ENCODE measurements around the gene NUP107. TPM values are rescaled to one million over a fixed set of nuclear protein-coding genes. Genes with fewer than 3 reads are reported as not detected.

NUP107 gene
- total RNA-seq, 1 experiment from 2014 or later, result 99.0 TPM

DNA sequence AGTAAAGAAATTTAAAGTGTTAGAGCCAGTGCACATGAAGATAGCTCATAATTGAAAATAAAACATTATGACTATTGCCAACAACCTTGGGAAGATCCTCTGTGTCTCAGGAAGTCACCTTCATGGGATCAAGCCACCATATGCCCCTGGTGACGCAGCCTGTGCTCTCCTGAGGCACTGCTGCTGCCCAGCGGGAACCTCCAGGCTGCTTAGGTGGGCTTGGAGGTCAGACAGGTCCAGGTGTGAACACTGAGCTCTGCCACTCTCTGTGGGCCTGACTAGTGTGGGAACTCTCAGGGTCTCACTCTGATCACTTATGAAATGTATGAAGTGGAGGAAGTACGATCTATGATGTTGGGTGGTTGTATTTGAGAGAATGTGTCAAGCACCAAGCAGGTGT, 75.9 kb downstream of the NUP107 start:
- CTCF ChIA-PET, result no interaction called here

More for the DNA sequence above, 75.9 kb downstream of the NUP107 start:
- Histone ChIP-seq H3K79me2 (ENCODE audit: insufficient read depth, low read length) (no peaks in the 10 kb centered on the region), H3K9ac (ENCODE audit: low read length) (no peak overlapping the region), H3K9me3 (ENCODE audit: control insufficient read depth in 1 of 2, insufficient read depth in 1 of 2, low read depth in 1 of 2, low read length in 2 of 2) (no peaks in the 10 kb centered on the region), H3K4me3 (replicated peaks in 1 of 2; ENCODE audit: low read depth in 1 of 2, low read length in 2 of 2) (no peak overlapping the region), H3K4me1 (ENCODE audit: control insufficient read depth in 1 of 2, insufficient read depth in 2 of 2, low read length in 2 of 2) (no peaks in the 10 kb centered on the region), H2AFZ (ENCODE audit: low read depth, low read length, poor library complexity, severe bottlenecking) (no peak overlapping the region), H3K9me2 (ENCODE audit: insufficient read depth) (no peaks in the 10 kb centered on the region), H3K27ac (ENCODE audit: low read depth, low read length) (no peak overlapping the region), H3K4me2 (ENCODE audit: low read length) (no peak overlapping the region), H4K20me1 (ENCODE audit: insufficient read depth) (no peaks in the 10 kb centered on the region), H3K36me3 (ENCODE audit: control insufficient read depth in 1 of 2, insufficient read depth in 2 of 2, low read length in 2 of 2) (peaks cover 3% of the 10 kb centered on the region in 2 experiments; a peak in 2 of 4 replicates), H3K27me3 (ENCODE audit: insufficient read depth, low read length) (no peaks in the 10 kb centered on the region)
- no peak for TF ChIP-seq ELF1 (IDR thresholded peaks at IDR 0.05; ENCODE audit: borderline replicate concordance, low read depth)
- no peak for TF ChIP-seq SP1 (IDR thresholded peaks at IDR 0.05; ENCODE audit: low read depth)
- TF ChIP-seq, protein P1, sequence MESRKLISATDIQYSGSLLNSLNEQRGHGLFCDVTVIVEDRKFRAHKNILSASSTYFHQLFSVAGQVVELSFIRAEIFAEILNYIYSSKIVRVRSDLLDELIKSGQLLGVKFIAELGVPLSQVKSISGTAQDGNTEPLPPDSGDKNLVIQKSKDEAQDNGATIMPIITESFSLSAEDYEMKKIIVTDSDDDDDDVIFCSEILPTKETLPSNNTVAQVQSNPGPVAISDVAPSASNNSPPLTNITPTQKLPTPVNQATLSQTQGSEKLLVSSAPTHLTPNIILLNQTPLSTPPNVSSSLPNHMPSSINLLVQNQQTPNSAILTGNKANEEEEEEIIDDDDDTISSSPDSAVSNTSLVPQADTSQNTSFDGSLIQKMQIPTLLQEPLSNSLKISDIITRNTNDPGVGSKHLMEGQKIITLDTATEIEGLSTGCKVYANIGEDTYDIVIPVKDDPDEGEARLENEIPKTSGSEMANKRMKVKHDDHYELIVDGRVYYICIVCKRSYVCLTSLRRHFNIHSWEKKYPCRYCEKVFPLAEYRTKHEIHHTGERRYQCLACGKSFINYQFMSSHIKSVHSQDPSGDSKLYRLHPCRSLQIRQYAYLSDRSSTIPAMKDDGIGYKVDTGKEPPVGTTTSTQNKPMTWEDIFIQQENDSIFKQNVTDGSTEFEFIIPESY (IDR thresholded peaks at IDR 0.05; ENCODE audit: extremely low read depth, insufficient replicate concordance, low read length), result no peak
- no peak for TF ChIP-seq POLR2A (IDR thresholded peaks at IDR 0.05; ENCODE audit: borderline replicate concordance, extremely low read depth, insufficient read depth, insufficient read length)
- TF ChIP-seq, protein P2, sequence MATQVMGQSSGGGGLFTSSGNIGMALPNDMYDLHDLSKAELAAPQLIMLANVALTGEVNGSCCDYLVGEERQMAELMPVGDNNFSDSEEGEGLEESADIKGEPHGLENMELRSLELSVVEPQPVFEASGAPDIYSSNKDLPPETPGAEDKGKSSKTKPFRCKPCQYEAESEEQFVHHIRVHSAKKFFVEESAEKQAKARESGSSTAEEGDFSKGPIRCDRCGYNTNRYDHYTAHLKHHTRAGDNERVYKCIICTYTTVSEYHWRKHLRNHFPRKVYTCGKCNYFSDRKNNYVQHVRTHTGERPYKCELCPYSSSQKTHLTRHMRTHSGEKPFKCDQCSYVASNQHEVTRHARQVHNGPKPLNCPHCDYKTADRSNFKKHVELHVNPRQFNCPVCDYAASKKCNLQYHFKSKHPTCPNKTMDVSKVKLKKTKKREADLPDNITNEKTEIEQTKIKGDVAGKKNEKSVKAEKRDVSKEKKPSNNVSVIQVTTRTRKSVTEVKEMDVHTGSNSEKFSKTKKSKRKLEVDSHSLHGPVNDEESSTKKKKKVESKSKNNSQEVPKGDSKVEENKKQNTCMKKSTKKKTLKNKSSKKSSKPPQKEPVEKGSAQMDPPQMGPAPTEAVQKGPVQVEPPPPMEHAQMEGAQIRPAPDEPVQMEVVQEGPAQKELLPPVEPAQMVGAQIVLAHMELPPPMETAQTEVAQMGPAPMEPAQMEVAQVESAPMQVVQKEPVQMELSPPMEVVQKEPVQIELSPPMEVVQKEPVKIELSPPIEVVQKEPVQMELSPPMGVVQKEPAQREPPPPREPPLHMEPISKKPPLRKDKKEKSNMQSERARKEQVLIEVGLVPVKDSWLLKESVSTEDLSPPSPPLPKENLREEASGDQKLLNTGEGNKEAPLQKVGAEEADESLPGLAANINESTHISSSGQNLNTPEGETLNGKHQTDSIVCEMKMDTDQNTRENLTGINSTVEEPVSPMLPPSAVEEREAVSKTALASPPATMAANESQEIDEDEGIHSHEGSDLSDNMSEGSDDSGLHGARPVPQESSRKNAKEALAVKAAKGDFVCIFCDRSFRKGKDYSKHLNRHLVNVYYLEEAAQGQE (IDR thresholded peaks at IDR 0.05; ENCODE audit: low read depth), result no peak
- TF ChIP-seq ZFX (IDR thresholded peaks at IDR 0.05), result no peak
- TF ChIP-seq, protein P3, sequence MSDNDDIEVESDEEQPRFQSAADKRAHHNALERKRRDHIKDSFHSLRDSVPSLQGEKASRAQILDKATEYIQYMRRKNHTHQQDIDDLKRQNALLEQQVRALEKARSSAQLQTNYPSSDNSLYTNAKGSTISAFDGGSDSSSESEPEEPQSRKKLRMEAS (IDR thresholded peaks at IDR 0.05), result no peak
- TF ChIP-seq, protein P4, sequence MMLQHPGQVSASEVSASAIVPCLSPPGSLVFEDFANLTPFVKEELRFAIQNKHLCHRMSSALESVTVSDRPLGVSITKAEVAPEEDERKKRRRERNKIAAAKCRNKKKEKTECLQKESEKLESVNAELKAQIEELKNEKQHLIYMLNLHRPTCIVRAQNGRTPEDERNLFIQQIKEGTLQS (IDR thresholded peaks at IDR 0.05), result no peak
- TF ChIP-seq CBX3 (IDR thresholded peaks at IDR 0.05; ENCODE audit: low read depth), result no peak
- no peak for TF ChIP-seq ZNF274 (IDR thresholded peaks at IDR 0.05; ENCODE audit: low read depth, low read length)
- no peak for TF ChIP-seq RAD21 (IDR thresholded peaks at IDR 0.05; ENCODE audit: low read depth)
- no peak for TF ChIP-seq POLR2AphosphoS5 (IDR thresholded peaks at IDR 0.05; ENCODE audit: low read depth, low read length)
- TF ChIP-seq JUND (IDR thresholded peaks at IDR 0.05), result no peak
- TF ChIP-seq EZH2phosphoT487 (IDR thresholded peaks at IDR 0.05; ENCODE audit: borderline replicate concordance), result no peak
- no peak for TF ChIP-seq EZH2 (IDR thresholded peaks at IDR 0.05)
- DNase-seq (ENCODE audit: low read depth, low spot score) (no peak), ATAC-seq (no peak)
- POLR2A ChIA-PET, result no interaction called here
- BruUV-seq (replicated peaks), result no TSS peak
- intact Hi-C loops (cut with micrococcal nuclease), result no loop called here
- RAD21 ChIA-PET (ENCODE audit: low non-redundant PET in 1 of 2, low total read pairs in 2 of 2, uncharacterized antibody in 2 of 2, unreplicated experiment in 2 of 2), result no interaction called here
